GM12878 (cell line): ENCODE results near the gene GTPBP4.

Experiments
- ATF7 ChIP-seq: fragments of 450-650 bp; IDR thresholded peaks from 2 replicates; pipeline ENCODE4 v1.6.1; 2016; ENCODE audit warnings: low read depth, mild to moderate bottlenecking
- HCFC1 ChIP-seq: fragments of 150-350 bp; IDR thresholded peaks from 2 replicates; pipeline ENCODE4 v1.6.1; 2014; ENCODE audit warnings: low read length
- RAD51 ChIP-seq: fragments of 450-650 bp; IDR thresholded peaks from 2 replicates; pipeline ENCODE4 v1.6.1; 2016; ENCODE audit warnings: moderate library complexity, mild to moderate bottlenecking, inconsistent platforms
- SIN3A ChIP-seq: IDR thresholded peaks from 2 replicates; pipeline ENCODE4 v1.6.1; 2012; ENCODE audit warnings: low read depth, low read length, improper control_type of control experiment
- SREBF2 ChIP-seq: IDR thresholded peaks from 2 replicates; pipeline ENCODE4 v1.6.1; 2012; ENCODE audit warnings: mild to moderate bottlenecking, low read length
- TF ChIP-seq, protein P1 (sequence below): IDR thresholded peaks from 2 replicates; pipeline ENCODE4 v1.6.1; 2012; ENCODE audit warnings: improper control_type of control experiment, low read depth, low read length; ENCODE audit not compliant: insufficient replicate concordance
- TF ChIP-seq, protein P2 (sequence below), 3 experiments: IDR thresholded peaks in 2 of 3; conservative IDR thresholded peaks in 1 of 3; 2 replicates each; pipeline ENCODE4 v1.5.1; 2011; ENCODE audit warnings: low read depth in 3 of 3, low read length in 3 of 3, mild to moderate bottlenecking in 3 of 3, control low read depth in 2 of 3, moderate library complexity in 2 of 3, inconsistent platforms in 1 of 3, mixed read lengths in 1 of 3; ENCODE audit not compliant: control insufficient read depth in 2 of 3, insufficient read depth in 1 of 3; ENCODE audit errors: extremely low read depth in 1 of 3
- TF ChIP-seq, protein P3 (sequence below): IDR thresholded peaks from 2 replicates; pipeline ENCODE4 v1.6.1; 2011; ENCODE audit warnings: low read depth, mild to moderate bottlenecking, low read length, moderate library complexity, borderline replicate concordance; ENCODE audit errors: extremely low read depth
- TF ChIP-seq, protein P4 (sequence below): IDR thresholded peaks from 2 replicates; pipeline ENCODE4 v1.6.1; 2011; ENCODE audit warnings: borderline replicate concordance, low read depth, mild to moderate bottlenecking, moderate library complexity, mixed read lengths, low read length; ENCODE audit not compliant: insufficient read depth; ENCODE audit errors: extremely low read length

DNA sequence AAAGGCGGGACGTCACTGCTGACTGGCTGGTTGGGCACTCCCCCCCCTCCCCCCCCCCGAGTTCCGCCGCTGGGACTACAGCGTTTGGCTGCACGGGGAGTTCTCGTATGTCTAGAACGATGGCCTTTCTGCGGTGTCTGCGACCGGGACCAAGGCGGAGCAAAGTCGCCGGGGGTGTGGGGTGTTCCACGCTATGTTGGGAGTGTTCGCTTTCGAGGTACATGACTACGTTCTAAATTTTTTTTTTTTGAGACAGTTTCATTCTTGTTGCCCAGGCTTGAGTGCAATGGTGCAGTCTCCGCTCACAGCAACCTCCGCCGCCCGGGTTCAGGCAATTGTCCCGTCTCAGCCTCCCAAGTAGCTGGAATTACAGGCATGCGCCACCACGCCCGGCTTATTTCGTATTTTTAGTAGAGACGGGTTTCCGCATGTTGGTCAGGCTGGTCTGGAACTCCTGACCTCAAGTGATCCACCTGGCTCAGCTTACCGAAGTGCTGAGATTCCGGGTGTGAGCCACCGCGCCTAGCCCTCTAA, 61.3 kb downstream of the GTPBP4 start:
- TF ChIP-seq, protein P1, sequence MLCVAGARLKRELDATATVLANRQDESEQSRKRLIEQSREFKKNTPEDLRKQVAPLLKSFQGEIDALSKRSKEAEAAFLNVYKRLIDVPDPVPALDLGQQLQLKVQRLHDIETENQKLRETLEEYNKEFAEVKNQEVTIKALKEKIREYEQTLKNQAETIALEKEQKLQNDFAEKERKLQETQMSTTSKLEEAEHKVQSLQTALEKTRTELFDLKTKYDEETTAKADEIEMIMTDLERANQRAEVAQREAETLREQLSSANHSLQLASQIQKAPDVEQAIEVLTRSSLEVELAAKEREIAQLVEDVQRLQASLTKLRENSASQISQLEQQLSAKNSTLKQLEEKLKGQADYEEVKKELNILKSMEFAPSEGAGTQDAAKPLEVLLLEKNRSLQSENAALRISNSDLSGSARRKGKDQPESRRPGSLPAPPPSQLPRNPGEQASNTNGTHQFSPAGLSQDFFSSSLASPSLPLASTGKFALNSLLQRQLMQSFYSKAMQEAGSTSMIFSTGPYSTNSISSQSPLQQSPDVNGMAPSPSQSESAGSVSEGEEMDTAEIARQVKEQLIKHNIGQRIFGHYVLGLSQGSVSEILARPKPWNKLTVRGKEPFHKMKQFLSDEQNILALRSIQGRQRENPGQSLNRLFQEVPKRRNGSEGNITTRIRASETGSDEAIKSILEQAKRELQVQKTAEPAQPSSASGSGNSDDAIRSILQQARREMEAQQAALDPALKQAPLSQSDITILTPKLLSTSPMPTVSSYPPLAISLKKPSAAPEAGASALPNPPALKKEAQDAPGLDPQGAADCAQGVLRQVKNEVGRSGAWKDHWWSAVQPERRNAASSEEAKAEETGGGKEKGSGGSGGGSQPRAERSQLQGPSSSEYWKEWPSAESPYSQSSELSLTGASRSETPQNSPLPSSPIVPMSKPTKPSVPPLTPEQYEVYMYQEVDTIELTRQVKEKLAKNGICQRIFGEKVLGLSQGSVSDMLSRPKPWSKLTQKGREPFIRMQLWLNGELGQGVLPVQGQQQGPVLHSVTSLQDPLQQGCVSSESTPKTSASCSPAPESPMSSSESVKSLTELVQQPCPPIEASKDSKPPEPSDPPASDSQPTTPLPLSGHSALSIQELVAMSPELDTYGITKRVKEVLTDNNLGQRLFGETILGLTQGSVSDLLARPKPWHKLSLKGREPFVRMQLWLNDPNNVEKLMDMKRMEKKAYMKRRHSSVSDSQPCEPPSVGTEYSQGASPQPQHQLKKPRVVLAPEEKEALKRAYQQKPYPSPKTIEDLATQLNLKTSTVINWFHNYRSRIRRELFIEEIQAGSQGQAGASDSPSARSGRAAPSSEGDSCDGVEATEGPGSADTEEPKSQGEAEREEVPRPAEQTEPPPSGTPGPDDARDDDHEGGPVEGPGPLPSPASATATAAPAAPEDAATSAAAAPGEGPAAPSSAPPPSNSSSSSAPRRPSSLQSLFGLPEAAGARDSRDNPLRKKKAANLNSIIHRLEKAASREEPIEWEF = no peak
- TF ChIP-seq SIN3A = no peak
- TF ChIP-seq, protein P2, sequence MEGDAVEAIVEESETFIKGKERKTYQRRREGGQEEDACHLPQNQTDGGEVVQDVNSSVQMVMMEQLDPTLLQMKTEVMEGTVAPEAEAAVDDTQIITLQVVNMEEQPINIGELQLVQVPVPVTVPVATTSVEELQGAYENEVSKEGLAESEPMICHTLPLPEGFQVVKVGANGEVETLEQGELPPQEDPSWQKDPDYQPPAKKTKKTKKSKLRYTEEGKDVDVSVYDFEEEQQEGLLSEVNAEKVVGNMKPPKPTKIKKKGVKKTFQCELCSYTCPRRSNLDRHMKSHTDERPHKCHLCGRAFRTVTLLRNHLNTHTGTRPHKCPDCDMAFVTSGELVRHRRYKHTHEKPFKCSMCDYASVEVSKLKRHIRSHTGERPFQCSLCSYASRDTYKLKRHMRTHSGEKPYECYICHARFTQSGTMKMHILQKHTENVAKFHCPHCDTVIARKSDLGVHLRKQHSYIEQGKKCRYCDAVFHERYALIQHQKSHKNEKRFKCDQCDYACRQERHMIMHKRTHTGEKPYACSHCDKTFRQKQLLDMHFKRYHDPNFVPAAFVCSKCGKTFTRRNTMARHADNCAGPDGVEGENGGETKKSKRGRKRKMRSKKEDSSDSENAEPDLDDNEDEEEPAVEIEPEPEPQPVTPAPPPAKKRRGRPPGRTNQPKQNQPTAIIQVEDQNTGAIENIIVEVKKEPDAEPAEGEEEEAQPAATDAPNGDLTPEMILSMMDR (IDR thresholded peaks at IDR 0.05 in 2 of 3, conservative IDR thresholded peaks at IDR 0.05 in 1 of 3; ENCODE audit: control insufficient read depth in 2 of 3, extremely low read depth in 1 of 3, insufficient read depth in 1 of 3, low read depth in 3 of 3, low read length in 3 of 3) = no peak
- peak; percentile 60; the same call in 1 of the 2 replicates for TF ChIP-seq ATF7
- no peak for TF ChIP-seq HCFC1
- TF ChIP-seq RAD51 = no peak
- TF ChIP-seq, protein P3, sequence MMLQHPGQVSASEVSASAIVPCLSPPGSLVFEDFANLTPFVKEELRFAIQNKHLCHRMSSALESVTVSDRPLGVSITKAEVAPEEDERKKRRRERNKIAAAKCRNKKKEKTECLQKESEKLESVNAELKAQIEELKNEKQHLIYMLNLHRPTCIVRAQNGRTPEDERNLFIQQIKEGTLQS = no peak
- TF ChIP-seq SREBF2 = no peak
- TF ChIP-seq, protein P4, sequence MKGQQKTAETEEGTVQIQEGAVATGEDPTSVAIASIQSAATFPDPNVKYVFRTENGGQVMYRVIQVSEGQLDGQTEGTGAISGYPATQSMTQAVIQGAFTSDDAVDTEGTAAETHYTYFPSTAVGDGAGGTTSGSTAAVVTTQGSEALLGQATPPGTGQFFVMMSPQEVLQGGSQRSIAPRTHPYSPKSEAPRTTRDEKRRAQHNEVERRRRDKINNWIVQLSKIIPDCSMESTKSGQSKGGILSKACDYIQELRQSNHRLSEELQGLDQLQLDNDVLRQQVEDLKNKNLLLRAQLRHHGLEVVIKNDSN = no peak
